Loucy (cell line): ENCODE results near the gene KNDC1.

Source experiments
- CTCF ChIP-seq: fragments of 200-600 bp; sonication (generic); conservative IDR thresholded peaks from 2 replicates; pipeline ENCODE4 v1.5.1; 2014; ENCODE audit warnings: mild to moderate bottlenecking, antibody characterized with exemption, low read length
- EZH2phosphoT487 ChIP-seq: fragments of 200-600 bp; IDR thresholded peaks from 2 replicates; pipeline ENCODE4 v1.6.1; 2018; ENCODE audit warnings: antibody characterized with exemption, mild to moderate bottlenecking, moderate library complexity, borderline replicate concordance

GRCh38 chr10:133159611-133159949 lies 439 bp upstream of the KNDC1 start:
- TF ChIP-seq CTCF (no peak), EZH2phosphoT487 (no peak)
